ENCODE results near the gene SELENBP1. TPM values are rescaled to one million over a fixed set of nuclear protein-coding genes. Genes with fewer than 3 reads are reported as not detected.

SELENBP1 gene
- total RNA-seq, 1 experiment from 2014 or later: 11.6 TPM

DNA sequence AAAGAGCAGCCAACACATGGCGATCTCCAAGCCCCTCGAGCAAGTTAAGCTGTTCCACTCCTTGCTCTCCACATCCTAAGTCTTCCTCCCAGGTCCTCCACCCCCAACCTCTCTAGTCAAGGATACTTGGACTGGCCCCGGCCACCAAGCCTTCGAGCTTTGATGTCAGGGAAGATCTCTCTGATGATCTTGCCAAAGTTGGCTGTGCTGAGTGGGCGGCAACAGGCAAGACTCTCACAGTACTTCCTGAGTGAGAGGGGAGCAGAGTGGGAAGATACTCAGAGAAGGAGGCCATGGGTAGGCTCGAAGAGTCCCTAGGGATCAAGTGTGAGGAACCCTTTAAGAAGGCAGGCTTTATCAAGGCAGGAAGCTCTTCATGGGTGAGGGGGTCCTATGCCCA lies 28.2 kb downstream of the SELENBP1 start:
- H3K4me1 Mint-ChIP-seq (ENCODE audit: insufficient read depth, unreplicated experiment): peaks cover 30% of the 10 kb centered on the region
- peaks cover 19% of the 10 kb centered on the region for H3K36me3 Mint-ChIP-seq (ENCODE audit: insufficient read depth, unreplicated experiment)
- H3K9me3 Mint-ChIP-seq (ENCODE audit: unreplicated experiment): no peaks in the 10 kb centered on the region
- H3K4me3 Mint-ChIP-seq (ENCODE audit: unreplicated experiment): no peak overlapping the region
- no peak overlapping the region for H3K27ac Mint-ChIP-seq (ENCODE audit: low read depth, unreplicated experiment)
- DNase-seq (ENCODE audit: unreplicated experiment): no peak
- no peak for TF ChIP-seq CTCF (IDR thresholded peaks at IDR 0.05; ENCODE audit: unreplicated experiment)
- BruUV-seq (replicated peaks): no TSS peak
- CTCF ChIA-PET: interaction anchor here (0.5 to 11.3 kb wide), 6 partner anchors 9 to 390 kb away, joined by 3 to 566 read pairs (median 4); no protein-coding TSS in a partner anchor
- POLR2A ChIA-PET: interaction anchor here (0.6 to 2.5 kb wide), 7 partner anchors 17 to 294 kb away, joined by 3 to 13 read pairs (median 4); partner anchors contain the start of genes PI4KB and SELENBP1
- no peaks in the 10 kb centered on the region for H3K27me3 Mint-ChIP-seq (ENCODE audit: insufficient read depth, unreplicated experiment)
- intact Hi-C loops (cut with micrococcal nuclease): no loop called here

- peaks cover 19% of the 10 kb centered on the region for H3K36me3 Mint-ChIP-seq (ENCODE audit: insufficient read depth, unreplicated experiment)
- peaks cover 30% of the 10 kb centered on the region for H3K4me1 Mint-ChIP-seq (ENCODE audit: insufficient read depth, unreplicated experiment)
- no peak overlapping the region for H3K27ac Mint-ChIP-seq (ENCODE audit: low read depth, unreplicated experiment)
- no peaks in the 10 kb centered on the region for H3K9me3 Mint-ChIP-seq (ENCODE audit: unreplicated experiment)
- no peak for DNase-seq (ENCODE audit: unreplicated experiment)
- ChIA-PET CTCF (interaction anchor here (0.5 to 11.3 kb wide), 7 partner anchors 9 to 244 kb away, joined by 3 to 566 read pairs (median 4); partner anchors contain the start of gene PI4KB), POLR2A (interaction anchor here (0.6 to 2.3 kb wide), 3 partner anchors 45 to 145 kb away, joined by 3 to 6 read pairs (median 6); partner anchors contain the start of gene PIP5K1A)
- no peaks in the 10 kb centered on the region for H3K27me3 Mint-ChIP-seq (ENCODE audit: insufficient read depth, unreplicated experiment)
- H3K4me3 Mint-ChIP-seq (ENCODE audit: unreplicated experiment): no peak overlapping the region
- no peak for TF ChIP-seq CTCF (IDR thresholded peaks at IDR 0.05; ENCODE audit: unreplicated experiment)
- no TSS peak for BruUV-seq (replicated peaks)
- intact Hi-C loops (cut with micrococcal nuclease): no loop called here
Observed at GRCh38 chr1:151343587-151343986, 28.9 kb downstream of the SELENBP1 start.

DNA sequence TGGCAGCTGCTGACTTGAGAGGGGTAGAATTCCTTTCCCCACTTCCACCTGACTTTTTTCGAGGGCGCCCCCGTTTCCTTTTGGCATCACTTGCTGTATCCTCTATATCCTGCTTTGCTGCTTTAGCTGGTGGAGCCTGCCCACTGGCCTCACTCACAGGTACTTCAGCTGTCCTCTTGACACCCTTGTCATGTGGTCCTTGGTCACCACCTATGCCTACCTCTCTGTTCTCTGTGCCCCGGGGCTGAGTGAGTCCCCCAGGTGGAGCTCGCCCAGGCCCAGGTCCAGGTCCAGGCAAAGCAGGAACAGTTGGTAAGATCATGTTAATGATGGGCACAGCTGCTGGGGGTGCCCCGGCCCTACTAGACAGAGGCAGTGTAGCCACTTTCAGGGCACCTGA lies 29.9 kb downstream of the SELENBP1 start:
- TF ChIP-seq CTCF (IDR thresholded peaks at IDR 0.05; ENCODE audit: unreplicated experiment): no peak
- peaks cover 18% of the 10 kb centered on the region for H3K36me3 Mint-ChIP-seq (ENCODE audit: insufficient read depth, unreplicated experiment)
- intact Hi-C loops (cut with micrococcal nuclease): no loop called here
- H3K27ac Mint-ChIP-seq (ENCODE audit: low read depth, unreplicated experiment): no peak overlapping the region
- H3K27me3 Mint-ChIP-seq (ENCODE audit: insufficient read depth, unreplicated experiment): no peaks in the 10 kb centered on the region
- H3K9me3 Mint-ChIP-seq (ENCODE audit: unreplicated experiment): no peaks in the 10 kb centered on the region
- DNase-seq (ENCODE audit: unreplicated experiment): no peak
- ChIA-PET POLR2A (interaction anchor here (1.2 to 1.4 kb wide), 2 partner anchors 15 to 144 kb away, joined by 6 to 7 read pairs; partner anchors contain the start of genes PI4KB and PIP5K1A), CTCF (interaction anchor here (0.6 to 11.3 kb wide), 9 partner anchors 9 to 307 kb away, joined by 3 to 566 read pairs (median 4); partner anchors contain the start of genes PI4KB and SELENBP1)
- BruUV-seq (replicated peaks): no TSS peak
- peaks cover 26% of the 10 kb centered on the region for H3K4me1 Mint-ChIP-seq (ENCODE audit: insufficient read depth, unreplicated experiment)
- no peak overlapping the region for H3K4me3 Mint-ChIP-seq (ENCODE audit: unreplicated experiment)

DNA sequence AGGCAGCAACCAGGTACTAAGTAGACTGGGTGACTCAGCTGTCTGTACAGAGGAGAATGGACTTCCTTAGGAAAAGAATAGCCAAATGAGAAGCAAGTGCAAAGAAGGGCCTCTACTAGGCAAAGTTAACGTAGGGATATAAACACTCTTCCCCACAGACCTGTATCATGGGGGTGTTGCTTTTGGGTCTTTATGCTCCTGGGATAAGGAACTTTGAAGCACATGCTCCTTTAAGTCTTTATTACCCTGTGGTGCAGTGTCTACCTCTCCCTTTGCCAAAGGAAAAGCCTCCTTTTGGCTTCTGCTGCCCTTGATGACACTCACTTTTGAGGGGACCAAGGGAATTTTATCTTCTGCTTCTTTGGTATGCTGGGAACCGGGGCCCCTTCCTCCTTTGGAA lies 30.5 kb downstream of the SELENBP1 start:
- no peak for TF ChIP-seq CTCF (IDR thresholded peaks at IDR 0.05; ENCODE audit: unreplicated experiment)
- intact Hi-C loops (cut with micrococcal nuclease): no loop called here
- DNase-seq (ENCODE audit: unreplicated experiment): no peak
- Mint-ChIP-seq H3K4me1 (ENCODE audit: insufficient read depth, unreplicated experiment) (peaks cover 20% of the 10 kb centered on the region), H3K36me3 (ENCODE audit: insufficient read depth, unreplicated experiment) (peaks cover 13% of the 10 kb centered on the region), H3K4me3 (ENCODE audit: unreplicated experiment) (no peak overlapping the region), H3K9me3 (ENCODE audit: unreplicated experiment) (no peaks in the 10 kb centered on the region), H3K27ac (ENCODE audit: low read depth, unreplicated experiment) (no peak overlapping the region), H3K27me3 (ENCODE audit: insufficient read depth, unreplicated experiment) (no peaks in the 10 kb centered on the region)
- ChIA-PET POLR2A (interaction anchor here (1.4 to 2.5 kb wide), 4 partner anchors 14 to 61 kb away, joined by 6 to 21 read pairs (median 6); partner anchors contain the start of genes PI4KB and ZNF687), CTCF (interaction anchor here (0.5 to 11.3 kb wide), 13 partner anchors 9 to 153 kb away, joined by 3 to 566 read pairs (median 4); partner anchors contain the start of genes PI4KB and SELENBP1)
- BruUV-seq (replicated peaks): TSS peak; percentile 1

Data from MCF 10A (cell line).